T-cell (primary cell): Measurements from ENCODE around the gene ALG11. TPM values are rescaled to one million over a fixed set of nuclear protein-coding genes. Genes with fewer than 3 reads are reported as not detected.
A peak's percentile ranks its signal among the peaks of the same experiment; 100 is the strongest.

Experiments
- ATAC-seq, 4 experiments: fragments of 200-7000 bp in 3 of 4; fragments of 150-1000 bp in 1 of 4; cut with Tn5 transposase; replicated peaks in 1 of 4; 1 replicate in 3 of 4; 2 replicates in 1 of 4; pipeline ENCODE4 v1.10.0; 2021; ENCODE audit warnings: moderate library complexity in 3 of 4, mild to moderate bottlenecking in 2 of 4, moderate number of reproducible peaks in 1 of 4
- CTCF ChIA-PET, 2 donors: fragments of 300-600 bp; sonication (Branson Sonifier 250); formaldehyde crosslinking; loops; one replicate each; lab custom pipeline; 2022; ENCODE audit warnings: antibody characterized with exemption in 2 of 2; lab: Charles Lee
- POLR2A ChIA-PET, 2 donors: fragments of 300-600 bp; sonication (Branson Sonifier 250); formaldehyde crosslinking; loops; one replicate each; lab custom pipeline; 2022; ENCODE audit warnings: antibody characterized with exemption in 2 of 2; lab: Charles Lee
- DNase-seq, 35 experiments: peaks; one replicate each; pipeline versions ENCODE4 v3.0.0 to v3.0.0-alpha.2; 2013 to 2023
- H3K27ac ChIP-seq: one replicate; pipeline ENCODE4 v1.5.1; 2013; ENCODE audit warnings: low read length
- H3K27me3 ChIP-seq, 2 experiments: replicated peaks in 1 of 2; 1 replicate in 1 of 2; 2 replicates in 1 of 2; pipeline versions ENCODE4 v1.6.1 to v1.7.0; 2013; ENCODE audit warnings: low read length in 1 of 2, mixed read lengths in 1 of 2; ENCODE audit not compliant: control insufficient read depth in 2 of 2, insufficient read depth in 2 of 2; ENCODE audit errors: extremely low read depth in 1 of 2
- H3K36me3 ChIP-seq, 2 donors: 1 replicate in 1 of 2; 2 replicates in 1 of 2; pipeline versions ENCODE4 v1.6.1 to v1.7.0; 2013; ENCODE audit warnings: low read length in 1 of 2; ENCODE audit not compliant: control insufficient read depth in 2 of 2, insufficient read depth in 1 of 2; ENCODE audit errors: extremely low read depth in 1 of 2
- H3K4me1 ChIP-seq, 2 experiments: 1 replicate in 1 of 2; 2 replicates in 1 of 2; pipeline versions ENCODE4 v1.6.1 to v1.7.0; 2013; ENCODE audit warnings: low read length in 2 of 2, mixed read lengths in 1 of 2; ENCODE audit not compliant: insufficient read depth in 2 of 2, control insufficient read depth in 1 of 2; ENCODE audit errors: extremely low read depth in 1 of 2
- H3K4me3 ChIP-seq, 2 donors: 1 replicate in 1 of 2; 2 replicates in 1 of 2; pipeline versions ENCODE4 v1.5.1 to v1.7.0; 2013; ENCODE audit warnings: mild to moderate bottlenecking in 2 of 2, low read length in 1 of 2, moderate library complexity in 1 of 2; ENCODE audit not compliant: control insufficient read depth in 1 of 2; ENCODE audit errors: extremely low read depth in 1 of 2
- H3K9me3 ChIP-seq: 2 replicates; pipeline ENCODE4 v1.7.0; 2013
- H3K27ac Mint-ChIP-seq, 2 donors: one replicate each; pipeline ENCODE4 v1.8.0; 2020 to 2021; ENCODE audit warnings: mild to moderate bottlenecking in 2 of 2, mixed read lengths in 2 of 2
- H3K27me3 Mint-ChIP-seq, 2 donors: one replicate each; pipeline ENCODE4 v1.8.0; 2021 to 2022; ENCODE audit warnings: mixed read lengths in 2 of 2
- H3K36me3 Mint-ChIP-seq: one replicate; pipeline ENCODE4 v1.8.0; 2021; ENCODE audit warnings: mixed read lengths
- H3K4me1 Mint-ChIP-seq, 3 donors: one replicate each; pipeline ENCODE4 v1.8.0; 2020 to 2022; ENCODE audit warnings: mixed read lengths in 3 of 3, mild to moderate bottlenecking in 1 of 3
- H3K4me3 Mint-ChIP-seq, 3 donors: one replicate each; pipeline ENCODE4 v1.8.0; 2020 to 2022; ENCODE audit warnings: mild to moderate bottlenecking in 3 of 3, mixed read lengths in 3 of 3, moderate library complexity in 3 of 3
- H3K9me3 Mint-ChIP-seq, 3 donors: one replicate each; pipeline ENCODE4 v1.8.0; 2020 to 2022; ENCODE audit warnings: mixed read lengths in 3 of 3
- WGBS: methylation state at CpG from one replicate; pipeline ENCODE4 v1.1.5; 2013; ENCODE audit warnings: missing lambda C conversion rate; ENCODE audit not compliant: insufficient coverage; 5-methylcytosine and 5-hydroxymethylcytosine counted together
- total RNA-seq, 35 experiments: library from RNA in 6 of 35; stranded (reverse) in 6 of 35; fragments of 120-200 nt in 1 of 35; gene quantifications; one replicate each; pipeline versions ENCODE4 v1.2.1 to v1.2.4 and lab custom pipeline; 2013 to 2026

ALG11 gene, protein sequence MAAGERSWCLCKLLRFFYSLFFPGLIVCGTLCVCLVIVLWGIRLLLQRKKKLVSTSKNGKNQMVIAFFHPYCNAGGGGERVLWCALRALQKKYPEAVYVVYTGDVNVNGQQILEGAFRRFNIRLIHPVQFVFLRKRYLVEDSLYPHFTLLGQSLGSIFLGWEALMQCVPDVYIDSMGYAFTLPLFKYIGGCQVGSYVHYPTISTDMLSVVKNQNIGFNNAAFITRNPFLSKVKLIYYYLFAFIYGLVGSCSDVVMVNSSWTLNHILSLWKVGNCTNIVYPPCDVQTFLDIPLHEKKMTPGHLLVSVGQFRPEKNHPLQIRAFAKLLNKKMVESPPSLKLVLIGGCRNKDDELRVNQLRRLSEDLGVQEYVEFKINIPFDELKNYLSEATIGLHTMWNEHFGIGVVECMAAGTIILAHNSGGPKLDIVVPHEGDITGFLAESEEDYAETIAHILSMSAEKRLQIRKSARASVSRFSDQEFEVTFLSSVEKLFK
- total RNA-seq (10 to 100 TPM; 19.2 to 36.5 (median 32.4) TPM), total RNA-seq (lab: John Stamatoyannopoulos, UW) (15.4 to 45.2 (median 29.1) reads per million in 29 experiments)
- total RNA-seq (2013): 19.5 TPM

DNA sequence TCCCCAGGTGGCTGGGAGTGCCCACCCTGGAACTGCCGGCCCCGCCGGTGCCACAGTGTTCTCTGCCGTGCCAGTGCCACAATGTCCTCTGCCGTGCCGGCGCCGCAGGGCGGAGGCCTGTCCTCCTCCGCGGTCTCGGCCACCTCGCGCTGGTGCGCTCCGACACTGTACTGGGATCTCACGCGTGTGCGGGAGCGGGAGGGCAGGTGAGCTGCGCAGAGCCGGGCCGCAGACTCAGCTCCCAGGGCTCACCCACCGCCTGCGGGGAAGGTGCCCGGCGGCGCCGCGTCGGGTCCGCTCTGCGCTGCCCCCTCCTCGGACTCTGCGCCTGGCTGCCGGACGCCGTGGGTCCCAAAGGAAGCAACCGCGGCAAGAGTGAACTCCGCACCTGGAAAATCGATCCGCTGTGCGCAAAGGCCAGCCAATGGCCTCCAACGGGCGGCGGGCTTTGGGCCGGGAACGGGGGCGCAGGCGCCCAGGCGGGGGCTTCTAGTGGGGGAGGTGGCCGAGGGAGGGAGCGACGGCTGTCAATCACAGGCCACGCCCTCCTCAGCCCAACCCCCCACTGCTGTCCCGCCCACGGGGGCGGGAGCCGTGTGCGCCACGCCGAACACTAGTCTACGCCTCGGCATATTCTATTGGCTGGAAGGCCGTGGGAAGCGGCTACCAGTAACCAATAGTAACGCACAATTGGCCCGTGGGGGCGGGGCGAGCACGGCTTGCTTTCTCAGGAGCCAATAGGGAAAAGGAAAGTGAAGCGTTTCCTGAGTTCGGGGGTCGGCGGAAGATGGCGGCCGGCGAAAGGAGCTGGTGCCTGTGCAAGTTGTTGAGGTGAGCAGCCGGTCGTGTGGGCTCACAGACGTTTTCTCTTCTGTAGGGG, at the start of gene ALG11:
Gene ALG11 (plus strand): TSS at position 767 of the 880 bp plus-strand sequence. CDS start 21 bp downstream, at position 788.
- POLR2A ChIA-PET: interaction anchor here (0.6 to 1.1 kb wide), 5 partner anchors 18 to 1936 kb away, joined by 3 to 4 read pairs (median 3); partner anchors contain the start of gene INTS6 (in 1 of the 2)
- Mint-ChIP-seq H3K27ac (peak within 1 kb of the TSS; percentile 74 to 91), H3K36me3 (peaks cover 6% of the 10 kb centered on the region), H3K9me3 (no peaks in the 10 kb centered on the region), H3K27me3 (peaks cover 14 to 29% of the 10 kb centered on the region in 2 donors), H3K4me3 (peak within 1 kb of the TSS; percentile 97 to 99 (median 97)), H3K4me1 (peaks cover 30 to 38% (median 32%) of the 10 kb centered on the region in 3 donors)
- DNase-seq (peak; percentile 95 to 100 (median 99)), ATAC-seq (peak; percentile 98 to 99 (median 98))
- peak within 1 kb of the TSS; percentile 95 to 96 for H3K4me3 ChIP-seq
- no peaks in the 10 kb centered on the region for H3K36me3 ChIP-seq
- H3K9me3 ChIP-seq: no peaks in the 10 kb centered on the region
- whole genome bisulfite sequencing: under 1% methylated on average over 69 of the region's 82 CpGs
- H3K27me3 ChIP-seq: peaks cover 0 to 12% of the 10 kb centered on the region in 2 experiments
- CTCF ChIA-PET: interaction anchor here in 1 of 2 donors (0.8 to 2.4 kb wide), 4 partner anchors 9 to 439 kb away, joined by 3 to 8 read pairs (median 5); partner anchors contain the start of gene VPS36
- peak within 1 kb of the TSS; percentile 59 for H3K27ac ChIP-seq
- H3K4me1 ChIP-seq: peaks cover 9 to 13% of the 10 kb centered on the region in 2 experiments

DNA sequence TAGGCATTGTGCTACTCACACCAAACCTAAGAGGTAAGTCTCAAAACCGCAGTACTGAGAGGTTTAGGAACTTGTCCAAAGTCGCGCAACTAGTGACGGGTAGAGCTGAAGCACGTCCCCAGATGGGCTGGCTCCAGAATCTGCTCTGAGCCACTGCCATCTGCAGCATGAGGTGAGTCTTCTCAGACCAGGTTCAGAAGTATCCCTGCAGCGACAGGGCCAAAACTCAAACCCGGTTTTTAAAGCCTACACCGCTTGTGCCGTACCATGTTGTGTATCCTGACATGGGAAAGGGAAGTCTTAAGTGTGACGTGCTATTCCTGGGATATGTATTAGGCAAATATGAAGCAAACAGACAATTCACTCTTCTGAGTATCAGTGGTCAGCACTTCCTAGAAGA, 46.0 kb upstream of the ALG11 start:
- ChIA-PET CTCF (no interaction called here), POLR2A (no interaction called here)
- H3K27ac ChIP-seq: no peak overlapping the region
- no peak overlapping the region for H3K4me3 ChIP-seq
- H3K27me3 ChIP-seq: no peaks in the 10 kb centered on the region
- no peaks in the 10 kb centered on the region for H3K9me3 ChIP-seq
- H3K27me3 Mint-ChIP-seq: peaks cover 0 to 3% of the 10 kb centered on the region in 2 donors
- H3K4me1 ChIP-seq: peaks cover 13 to 20% of the 10 kb centered on the region in 2 experiments
- WGBS: 88% methylated on average over 9 of the region's 10 CpGs
- H3K27ac Mint-ChIP-seq: peak overlapping the region in 1 of 2 donors; percentile 4
- peaks cover 34 to 50% (median 47%) of the 10 kb centered on the region in 3 donors for H3K4me1 Mint-ChIP-seq
- DNase-seq (no peak), ATAC-seq (no peak)
- peak overlapping the region in 1 of 3 donors; percentile 37 for H3K4me3 Mint-ChIP-seq
- H3K36me3 ChIP-seq: no peaks in the 10 kb centered on the region
- H3K9me3 Mint-ChIP-seq: no peaks in the 10 kb centered on the region
- H3K36me3 Mint-ChIP-seq: no peaks in the 10 kb centered on the region

DNA sequence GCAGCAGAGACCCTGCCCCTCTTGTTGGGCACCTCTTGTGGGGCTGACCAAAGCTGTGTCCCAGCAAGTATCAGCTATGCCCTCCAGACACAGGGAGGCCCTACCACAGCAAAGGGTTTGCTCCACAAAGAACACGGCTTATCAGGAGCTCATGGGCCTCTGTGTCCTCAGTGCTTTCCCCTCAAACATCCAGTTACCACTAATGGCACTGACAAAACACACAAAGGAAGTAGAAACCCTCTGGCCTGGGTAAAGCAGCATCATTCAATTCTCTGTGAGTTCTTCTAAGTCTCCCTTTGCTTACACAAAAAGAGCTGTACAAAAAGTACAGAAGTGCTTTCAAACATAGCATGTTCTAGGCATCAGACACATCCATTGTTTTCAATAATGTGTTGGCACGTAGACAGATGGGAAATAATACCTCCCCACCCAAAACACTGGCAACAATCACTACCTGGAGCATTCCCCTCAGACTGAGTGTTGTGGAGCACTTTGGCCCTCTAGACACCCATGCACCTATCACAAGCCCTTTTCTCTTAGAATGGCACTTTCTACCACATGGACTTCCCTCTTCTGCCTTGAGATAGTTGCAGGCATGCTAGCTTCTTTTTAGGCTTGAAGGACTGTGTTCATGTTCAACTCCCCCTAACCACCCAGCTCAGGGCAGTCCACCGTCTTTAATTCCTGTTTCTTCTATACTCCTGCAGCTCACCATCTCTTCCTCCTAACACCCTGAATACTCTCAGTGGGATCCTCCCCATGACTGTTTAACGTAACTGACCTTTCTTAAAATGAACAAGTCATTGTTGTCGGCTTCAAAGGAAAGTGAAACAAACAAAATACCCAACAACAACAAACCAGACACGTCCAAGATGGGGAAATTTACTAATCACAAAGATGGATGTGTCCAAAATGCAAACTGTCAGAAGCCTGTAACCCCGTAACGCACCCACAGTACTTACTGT, 44.4 kb upstream of the ALG11 start:
- Mint-ChIP-seq H3K36me3 (no peaks in the 10 kb centered on the region), H3K9me3 (no peaks in the 10 kb centered on the region), H3K27ac (peak overlapping the region; percentile 5 to 21), H3K4me1 (peaks cover 34 to 59% (median 47%) of the 10 kb centered on the region in 3 donors), H3K4me3 (peak overlapping the region in 1 of 3 donors; percentile 16), H3K27me3 (peaks cover 0 to 3% of the 10 kb centered on the region in 2 donors)
- H3K27ac ChIP-seq: no peak overlapping the region
- H3K27me3 ChIP-seq: no peaks in the 10 kb centered on the region
- ChIA-PET CTCF (interaction anchor here in 1 of 2 donors (0.6 kb wide), 1 partner anchor 1957 kb away, joined by 3 read pairs; no protein-coding TSS in a partner anchor), POLR2A (no interaction called here)
- no peaks in the 10 kb centered on the region for H3K36me3 ChIP-seq
- DNase-seq (no peak), ATAC-seq (no peak)
- H3K9me3 ChIP-seq: no peaks in the 10 kb centered on the region
- H3K4me3 ChIP-seq: no peak overlapping the region
- WGBS: 64% methylated on average over 6 of the region's 8 CpGs
- H3K4me1 ChIP-seq: peaks cover 13 to 20% of the 10 kb centered on the region in 2 experiments

DNA sequence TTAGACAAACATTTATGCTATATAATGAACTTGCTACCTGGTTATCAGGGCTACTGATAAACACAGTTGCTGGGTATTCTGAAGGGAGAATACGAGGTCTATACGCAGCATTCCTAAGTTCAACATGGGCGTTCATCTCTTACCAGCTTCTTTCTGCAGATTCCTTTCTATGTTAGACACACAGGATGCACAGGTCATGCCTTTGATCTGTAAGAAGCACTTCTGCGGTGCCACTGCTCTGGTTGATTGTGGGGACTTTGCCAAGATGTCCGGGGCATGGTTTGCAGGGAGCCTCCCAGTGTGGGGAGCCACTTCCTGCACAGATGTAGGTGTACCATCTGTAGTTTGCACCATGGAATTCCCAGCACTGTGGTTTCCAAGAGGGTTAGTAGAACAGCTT, 41.8 kb upstream of the ALG11 start:
- Histone ChIP-seq H3K9me3 (no peaks in the 10 kb centered on the region), H3K27me3 (no peaks in the 10 kb centered on the region), H3K4me1 (peaks cover 13 to 20% of the 10 kb centered on the region in 2 experiments), H3K27ac (no peak overlapping the region), H3K4me3 (no peak overlapping the region), H3K36me3 (no peaks in the 10 kb centered on the region)
- Mint-ChIP-seq H3K27me3 (peaks cover 0 to 1% of the 10 kb centered on the region in 2 donors), H3K4me1 (peaks cover 34 to 59% (median 46%) of the 10 kb centered on the region in 3 donors), H3K9me3 (no peaks in the 10 kb centered on the region), H3K27ac (peak overlapping the region; percentile 34 to 52), H3K4me3 (peak overlapping the region in 1 of 3 donors; percentile 52), H3K36me3 (no peaks in the 10 kb centered on the region)
- CTCF ChIA-PET: interaction anchor here in 1 of 2 donors (0.6 kb wide), 1 partner anchor 64 kb away, joined by 6 read pairs; no protein-coding TSS in a partner anchor
- DNase-seq (peak in 15 of 35 experiments; percentile 4 to 40 (median 13)), ATAC-seq (peak in 3 of 4 experiments; percentile 60 to 82 (median 77))
- POLR2A ChIA-PET: no interaction called here
- WGBS: 25% methylated on average over 4 of the region's 5 CpGs

DNA sequence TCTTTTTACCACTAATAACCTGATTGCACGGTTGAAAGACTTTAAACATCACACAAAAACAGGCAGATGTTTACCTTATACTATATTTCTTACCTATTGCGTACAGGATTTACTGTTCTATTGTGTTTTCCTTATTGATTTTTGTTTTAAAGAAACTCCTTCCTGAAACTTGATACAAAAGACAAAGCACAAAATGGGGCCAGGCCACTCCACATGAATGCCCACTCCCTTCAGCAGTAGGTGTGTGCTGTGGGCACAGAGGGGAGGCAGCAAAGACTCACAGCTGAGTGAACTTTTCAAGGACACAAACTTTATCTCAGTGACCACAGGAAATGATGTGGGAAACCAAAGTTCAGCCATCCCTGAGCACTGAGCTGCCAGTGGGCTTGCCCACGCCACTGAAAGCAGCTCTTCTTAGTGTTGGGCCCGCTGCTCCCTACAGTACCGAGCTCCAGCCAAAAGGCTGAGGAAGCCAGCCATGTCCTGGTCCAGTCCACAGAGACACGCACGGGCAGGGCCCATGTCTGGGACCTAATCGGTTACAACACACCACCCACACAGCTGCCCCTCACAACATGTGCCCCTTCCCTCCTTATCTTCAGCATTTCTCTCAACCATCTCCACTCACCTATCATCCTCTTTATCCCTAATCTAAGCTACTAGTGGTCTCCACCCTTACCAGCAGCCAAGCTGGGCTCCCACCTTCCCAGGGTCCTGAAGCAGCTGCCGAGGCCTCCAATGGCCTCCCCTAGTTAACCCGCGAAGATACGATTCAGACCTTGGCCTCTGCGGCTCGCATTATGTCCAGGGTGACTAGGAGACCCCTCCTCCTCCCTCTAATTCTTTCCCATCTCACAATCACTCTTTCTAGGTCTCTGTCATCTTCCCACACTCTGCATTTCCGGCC, 40.4 kb upstream of the ALG11 start:
- no peaks in the 10 kb centered on the region for H3K36me3 Mint-ChIP-seq
- Histone ChIP-seq H3K36me3 (no peaks in the 10 kb centered on the region), H3K4me3 (no peak overlapping the region), H3K9me3 (no peaks in the 10 kb centered on the region), H3K27me3 (no peaks in the 10 kb centered on the region), H3K27ac (no peak overlapping the region), H3K4me1 (peaks cover 13 to 20% of the 10 kb centered on the region in 2 experiments)
- CTCF ChIA-PET: no interaction called here
- ATAC-seq (no peak), DNase-seq (no peak)
- H3K27ac Mint-ChIP-seq: no peak overlapping the region
- H3K4me3 Mint-ChIP-seq: no peak overlapping the region
- no peaks in the 10 kb centered on the region for H3K9me3 Mint-ChIP-seq
- peaks cover 0 to 1% of the 10 kb centered on the region in 2 donors for H3K27me3 Mint-ChIP-seq
- H3K4me1 Mint-ChIP-seq: peaks cover 28 to 46% (median 34%) of the 10 kb centered on the region in 3 donors
- 96% methylated on average over 13 of the region's 15 CpGs for WGBS
- POLR2A ChIA-PET: no interaction called here
